Thoracic aorta (tissue), 2 donors: ENCODE results near the gene LRCOL1. TPM values are rescaled to one million over a fixed set of nuclear protein-coding genes. Genes with fewer than 3 reads are reported as not detected.

Experiments
- ATAC-seq: fragments of 150-250 bp; one replicate; pipeline ENCODE4 v1.8.0; 2017; ENCODE audit warnings: low read depth; ENCODE audit not compliant: insufficient number of reproducible peaks, low FRiP score
- DNase-seq: peaks from one replicate; pipeline ENCODE4 v3.0.0-alpha.2; 2020; ENCODE audit warnings: low spot score
- H3K27ac ChIP-seq, 2 donors: fragments of 200-600 bp; sonication (generic); 1 replicate in 1 of 2; 2 replicates in 1 of 2; pipeline ENCODE4 v1.5.1; 2016; ENCODE audit warnings: mild to moderate bottlenecking in 2 of 2, moderate library complexity in 2 of 2
- H3K27me3 ChIP-seq: fragments of 200-600 bp; sonication (generic); replicated peaks from 2 replicates; pipeline ENCODE4 v1.6.0; 2016; ENCODE audit warnings: mild to moderate bottlenecking; ENCODE audit not compliant: insufficient read depth
- H3K36me3 ChIP-seq: fragments of 200-600 bp; sonication (generic); one replicate; pipeline ENCODE4 v1.5.1; 2016
- H3K4me1 ChIP-seq, 2 donors: fragments of 200-600 bp; sonication (generic); 1 replicate in 1 of 2; 2 replicates in 1 of 2; pipeline versions ENCODE4 v1.5.1 to v1.6.0; 2016; ENCODE audit warnings: low read depth in 2 of 2, mild to moderate bottlenecking in 1 of 2; ENCODE audit not compliant: control insufficient read depth in 1 of 2
- H3K4me3 ChIP-seq: fragments of 200-600 bp; sonication (generic); 2 replicates; pipeline ENCODE4 v1.5.1; 2016; ENCODE audit warnings: mild to moderate bottlenecking
- H3K9me3 ChIP-seq: fragments of 200-600 bp; sonication (generic); 2 replicates; pipeline ENCODE4 v1.5.1; 2016
- total RNA-seq, 2 donors: library from RNA; depleted of rRNA; stranded (reverse); fragments of >200 nt; gene quantifications; one replicate each; pipeline versions ENCODE4 v1.1.0 to v1.2.3, GENCODE V29; 2016
- TF ChIP-seq, protein P1 (sequence below): fragments of 200-600 bp; sonication (generic); IDR thresholded peaks from one replicate; pipeline ENCODE4 v1.5.1; 2019; ENCODE audit warnings: antibody characterized with exemption

The LRCOL1 gene
- total RNA-seq, 2 donors from 2014 or later = not detected

GRCh38 chr12:132560364-132560613 lies 50.1 kb downstream of the LRCOL1 start:
- H3K4me3 ChIP-seq = peak overlapping the region; percentile 79
- H3K27me3 ChIP-seq = no peaks in the 10 kb centered on the region
- DNase-seq = no peak
- no peak overlapping the region for H3K27ac ChIP-seq
- TF ChIP-seq, protein P1, sequence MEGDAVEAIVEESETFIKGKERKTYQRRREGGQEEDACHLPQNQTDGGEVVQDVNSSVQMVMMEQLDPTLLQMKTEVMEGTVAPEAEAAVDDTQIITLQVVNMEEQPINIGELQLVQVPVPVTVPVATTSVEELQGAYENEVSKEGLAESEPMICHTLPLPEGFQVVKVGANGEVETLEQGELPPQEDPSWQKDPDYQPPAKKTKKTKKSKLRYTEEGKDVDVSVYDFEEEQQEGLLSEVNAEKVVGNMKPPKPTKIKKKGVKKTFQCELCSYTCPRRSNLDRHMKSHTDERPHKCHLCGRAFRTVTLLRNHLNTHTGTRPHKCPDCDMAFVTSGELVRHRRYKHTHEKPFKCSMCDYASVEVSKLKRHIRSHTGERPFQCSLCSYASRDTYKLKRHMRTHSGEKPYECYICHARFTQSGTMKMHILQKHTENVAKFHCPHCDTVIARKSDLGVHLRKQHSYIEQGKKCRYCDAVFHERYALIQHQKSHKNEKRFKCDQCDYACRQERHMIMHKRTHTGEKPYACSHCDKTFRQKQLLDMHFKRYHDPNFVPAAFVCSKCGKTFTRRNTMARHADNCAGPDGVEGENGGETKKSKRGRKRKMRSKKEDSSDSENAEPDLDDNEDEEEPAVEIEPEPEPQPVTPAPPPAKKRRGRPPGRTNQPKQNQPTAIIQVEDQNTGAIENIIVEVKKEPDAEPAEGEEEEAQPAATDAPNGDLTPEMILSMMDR = no peak
- peaks cover 3 to 22% of the 10 kb centered on the region in 2 donors for H3K4me1 ChIP-seq
- H3K9me3 ChIP-seq = no peaks in the 10 kb centered on the region
- no peaks in the 10 kb centered on the region for H3K36me3 ChIP-seq
- no peak for ATAC-seq

DNA sequence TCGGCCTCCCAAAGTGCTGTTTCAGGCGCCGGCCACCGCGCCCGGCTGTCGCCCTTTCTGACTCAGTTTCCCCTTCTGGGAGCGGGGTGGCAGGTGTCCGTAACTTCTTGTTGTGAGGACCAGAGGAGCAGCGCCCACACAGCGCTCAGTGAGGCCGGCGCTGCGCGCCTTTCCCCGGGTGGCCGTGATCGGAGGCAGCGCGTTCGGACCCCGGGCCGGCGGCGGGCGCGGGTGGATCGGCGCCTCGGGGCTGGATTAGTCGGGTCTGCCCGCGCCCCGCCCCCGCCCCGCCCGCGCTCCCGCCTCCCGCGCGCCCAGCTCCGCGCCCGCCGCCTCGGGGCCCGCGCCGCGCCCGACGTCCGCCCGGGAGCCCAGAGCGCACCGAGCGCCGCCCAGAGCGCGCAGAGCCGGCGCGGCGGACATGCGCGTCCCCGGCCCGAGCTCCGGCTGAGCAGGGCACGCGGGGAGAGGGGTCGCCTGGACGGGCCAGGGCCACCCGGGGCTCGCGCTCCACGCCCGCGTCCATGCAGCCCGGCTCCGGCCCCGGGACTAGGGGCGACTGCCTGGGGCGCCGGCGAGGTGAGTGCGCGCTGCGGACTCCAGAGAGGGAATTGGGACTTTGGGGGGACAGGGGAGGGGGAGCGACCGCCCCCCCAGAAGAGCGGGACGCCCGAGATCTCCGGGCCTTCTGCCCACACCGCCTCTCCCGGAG lies 50.6 kb downstream of the LRCOL1 start:
- ATAC-seq (no peak), DNase-seq (no peak)
- Histone ChIP-seq H3K4me1 (peaks cover 3 to 22% of the 10 kb centered on the region in 2 donors), H3K9me3 (no peaks in the 10 kb centered on the region), H3K27ac (no peak overlapping the region), H3K4me3 (peak overlapping the region; percentile 79), H3K36me3 (no peaks in the 10 kb centered on the region), H3K27me3 (no peaks in the 10 kb centered on the region)
- TF ChIP-seq, protein P1 = no peak

DNA sequence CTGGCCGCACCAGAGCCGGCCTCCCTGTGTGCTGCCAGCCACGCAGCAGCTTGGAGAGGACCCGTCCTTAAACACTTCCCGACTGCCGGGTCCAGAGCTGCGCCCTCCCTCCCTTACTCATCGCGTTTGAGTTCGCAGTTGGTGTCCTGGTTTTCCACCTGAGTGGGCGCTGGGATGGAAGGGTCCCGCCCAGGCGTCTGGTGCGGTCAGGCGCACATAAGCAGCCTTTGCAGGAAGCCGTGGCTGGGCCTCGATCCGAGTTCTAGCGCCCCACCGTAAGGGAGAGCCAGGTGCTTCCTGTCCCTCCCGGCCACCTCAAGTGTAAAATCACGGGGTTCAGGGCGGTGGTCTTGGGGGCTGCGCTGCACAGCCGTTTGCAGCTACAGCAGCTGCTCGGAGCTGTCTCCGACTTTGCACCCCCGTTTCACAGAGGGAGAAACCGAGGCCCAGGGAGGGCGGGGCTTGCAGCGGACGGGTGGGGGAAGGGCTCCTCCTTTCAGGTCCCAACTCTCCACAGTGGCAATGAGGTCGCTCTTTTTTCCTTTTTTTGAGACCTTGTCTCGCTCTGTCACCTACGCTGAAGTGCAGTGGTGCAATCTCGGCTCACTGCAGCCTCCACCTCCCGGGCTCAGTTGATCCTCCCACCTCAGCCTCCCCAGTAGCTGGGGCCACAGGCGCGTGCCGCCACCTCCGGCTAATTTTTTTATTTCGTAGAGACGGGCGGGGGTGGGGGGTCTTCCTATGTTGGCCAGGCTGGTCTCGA lies 51.3 kb downstream of the LRCOL1 start:
- DNase-seq (no peak), ATAC-seq (no peak)
- Histone ChIP-seq H3K27me3 (no peaks in the 10 kb centered on the region), H3K36me3 (no peaks in the 10 kb centered on the region), H3K4me3 (peak overlapping the region; percentile 79), H3K9me3 (no peaks in the 10 kb centered on the region), H3K4me1 (peaks cover 3 to 22% of the 10 kb centered on the region in 2 donors), H3K27ac (no peak overlapping the region)
- TF ChIP-seq, protein P1 = no peak

DNA sequence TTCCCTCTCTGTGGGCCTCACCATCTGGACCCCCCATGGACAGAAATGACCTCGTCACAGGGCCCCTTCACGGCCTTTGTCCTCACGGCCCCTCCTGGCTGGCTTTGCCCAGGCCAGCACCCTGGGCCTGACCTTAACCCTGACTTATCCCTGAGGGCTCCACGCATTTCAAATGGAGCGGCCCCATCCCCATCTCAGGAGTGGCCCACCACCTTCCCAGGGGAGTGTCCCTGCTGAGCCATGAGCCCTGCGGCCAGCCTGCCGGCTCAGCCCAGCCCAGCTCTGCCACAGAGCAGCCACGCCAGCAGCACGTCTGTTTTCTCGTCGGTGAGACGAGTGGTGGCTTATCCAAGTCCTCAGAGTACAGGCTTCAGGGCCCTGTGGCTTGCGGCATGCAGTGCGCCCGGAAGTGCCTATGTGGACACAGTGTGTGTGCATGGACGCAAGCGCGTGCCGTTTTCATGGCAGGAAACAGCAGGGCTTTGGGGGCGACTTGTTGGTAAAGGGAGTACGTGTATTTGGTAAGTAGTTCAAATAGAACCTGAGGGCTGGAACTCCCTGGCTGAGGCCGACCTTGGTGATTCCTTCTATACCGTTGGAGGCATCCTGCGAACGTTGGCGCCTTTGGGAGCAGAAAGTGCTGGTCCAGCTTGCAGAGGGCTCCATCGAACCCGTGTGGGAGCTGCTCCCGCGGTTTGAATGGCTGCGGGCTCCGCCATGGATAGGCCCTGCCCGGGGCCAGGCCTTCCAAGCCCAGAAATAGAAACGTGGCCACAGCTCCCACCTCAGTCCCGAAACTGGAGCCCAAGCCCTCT lies 52.1 kb downstream of the LRCOL1 start:
- TF ChIP-seq, protein P1 = no peak
- no peak for DNase-seq
- no peaks in the 10 kb centered on the region for H3K36me3 ChIP-seq

More for the DNA sequence above, 52.1 kb downstream of the LRCOL1 start:
- no peak for ATAC-seq
- no peak overlapping the region for H3K4me3 ChIP-seq
- H3K27ac ChIP-seq = no peak overlapping the region
- no peaks in the 10 kb centered on the region for H3K27me3 ChIP-seq
- H3K4me1 ChIP-seq = peaks cover 3 to 22% of the 10 kb centered on the region in 2 donors
- no peaks in the 10 kb centered on the region for H3K9me3 ChIP-seq
